IPS-18c (cell line): ENCODE results near the gene POLR2A.
"Not testable (repeated sequence)": the region's sequence is repeated elsewhere in the genome, so short reads cannot be mapped to it uniquely, and the experiment has no call there.

ENCODE experiments used
- H3K4me3 ChIP-seq: 2 replicates; pipeline ENCODE4 v1.7.0; 2013; ENCODE audit warnings: low read depth, mild to moderate bottlenecking, low read length, moderate library complexity; ENCODE audit not compliant: insufficient read depth
- H3K9me3 ChIP-seq: one replicate; pipeline ENCODE4 v1.6.1; 2013; ENCODE audit warnings: mild to moderate bottlenecking, low read length, moderate library complexity; ENCODE audit not compliant: control insufficient read depth, insufficient read depth

POLR2A gene

DNA sequence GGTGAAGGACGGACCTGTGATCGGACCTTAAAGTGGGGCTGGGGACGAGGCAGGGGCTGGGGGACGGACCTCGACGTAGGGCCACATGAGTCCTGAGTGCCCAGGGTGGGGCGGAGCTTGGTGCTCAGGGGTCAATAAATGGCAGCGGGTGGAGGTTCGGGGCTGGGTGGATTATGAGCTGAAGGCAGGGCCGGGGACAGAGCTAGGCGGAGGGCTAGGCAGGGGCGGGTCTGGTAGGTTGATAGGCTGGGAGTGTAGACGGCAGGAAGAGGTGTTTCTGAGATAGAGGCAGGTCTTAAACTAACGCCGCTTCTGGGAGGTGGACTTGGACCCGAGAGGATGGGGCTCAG, 38.6 kb upstream of the POLR2A start:
- Histone ChIP-seq H3K9me3 (no peaks in the 10 kb centered on the region), H3K4me3 (peak overlapping the region; percentile 74)

DNA sequence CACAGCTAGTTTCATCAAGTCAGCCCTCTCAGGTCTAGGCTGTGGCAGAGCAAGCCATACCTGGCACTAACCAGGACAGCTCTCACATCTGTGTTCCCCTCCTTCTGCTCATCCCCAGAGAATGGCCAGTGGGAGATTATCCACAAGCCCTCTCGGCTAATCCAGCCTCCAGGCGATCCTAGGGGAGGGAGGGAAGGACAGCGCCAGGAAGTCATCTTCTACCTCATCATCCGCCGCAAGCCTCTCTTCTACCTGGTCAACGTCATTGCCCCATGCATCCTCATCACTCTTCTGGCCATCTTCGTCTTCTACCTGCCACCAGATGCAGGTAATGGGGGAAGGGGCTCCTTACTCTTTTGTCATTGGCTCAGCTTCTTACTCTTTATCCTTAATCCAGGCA, 35.7 kb upstream of the POLR2A start:
- H3K4me3 ChIP-seq = no peak overlapping the region
- H3K9me3 ChIP-seq = no peaks in the 10 kb centered on the region

DNA sequence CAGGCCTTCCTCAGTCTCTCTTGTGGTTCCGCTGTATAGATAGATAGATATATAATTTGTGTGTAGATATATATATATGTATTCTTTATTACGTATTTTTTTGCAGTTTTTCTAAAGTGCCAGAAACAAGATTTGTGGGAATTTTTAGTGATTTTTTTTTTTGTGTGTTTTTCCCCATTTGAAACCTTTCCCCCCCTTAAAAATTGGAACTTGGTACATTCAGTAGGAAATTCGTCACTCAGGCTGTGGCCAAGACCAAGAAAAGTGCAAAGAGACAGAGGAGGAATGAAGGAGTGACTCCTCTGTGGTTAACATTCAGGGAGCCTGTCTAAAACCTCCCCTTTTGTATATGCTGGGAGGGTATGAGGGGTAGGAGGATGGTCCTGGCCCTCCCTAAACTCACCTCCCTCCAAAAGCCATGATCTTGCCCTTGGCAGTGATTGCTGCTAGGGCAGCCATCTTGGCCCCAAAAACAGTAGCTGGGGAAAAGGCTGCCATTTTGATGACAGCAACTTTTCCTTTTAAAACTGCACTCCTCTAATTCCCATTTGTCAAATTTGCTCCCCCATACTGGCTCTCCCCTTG, 24.1 kb upstream of the POLR2A start:
- no peak overlapping the region for H3K4me3 ChIP-seq

DNA sequence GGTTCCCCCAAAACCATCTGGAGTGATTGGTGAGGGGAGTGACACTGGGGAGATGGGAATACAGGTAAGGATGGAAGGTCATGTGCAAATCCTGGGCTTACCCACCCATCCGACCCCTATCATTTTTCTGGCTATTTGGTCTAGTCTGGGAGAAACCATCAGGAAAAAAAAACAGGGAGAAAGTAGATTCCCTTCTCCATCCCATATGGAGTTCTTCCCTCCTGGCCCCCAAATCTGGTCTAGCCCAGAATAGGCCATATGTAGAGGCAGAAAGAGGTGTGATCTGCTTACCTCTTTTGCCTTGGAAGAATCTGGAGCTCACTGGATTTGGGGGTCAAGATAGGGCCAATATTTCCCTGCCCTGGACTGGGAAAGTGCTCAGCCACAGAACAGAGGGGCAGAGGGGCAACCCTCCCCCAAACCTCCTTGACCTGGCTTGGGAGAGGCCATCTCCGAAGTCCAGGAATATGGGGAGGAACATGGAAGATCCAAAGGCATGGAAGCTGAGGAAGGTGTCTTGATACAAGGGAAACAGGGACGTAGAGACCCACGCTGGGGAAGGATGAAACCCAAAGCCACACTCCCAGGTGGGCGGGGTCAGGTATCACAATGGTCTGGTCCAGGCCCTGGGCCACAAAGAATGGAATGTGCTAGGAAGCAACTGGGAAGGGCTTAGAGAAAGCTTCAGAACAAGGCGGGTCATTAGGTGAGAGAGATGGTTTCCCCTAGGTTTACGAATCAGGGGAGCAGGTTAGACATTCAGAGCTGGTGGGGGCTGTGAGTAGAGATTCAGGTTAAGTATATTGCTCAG, 23.1 kb upstream of the POLR2A start:
- Histone ChIP-seq H3K4me3 (no peak overlapping the region), H3K9me3 (no peaks in the 10 kb centered on the region)

More for the DNA sequence above, 24.1 kb upstream of the POLR2A start:
- H3K9me3 ChIP-seq = no peaks in the 10 kb centered on the region

DNA sequence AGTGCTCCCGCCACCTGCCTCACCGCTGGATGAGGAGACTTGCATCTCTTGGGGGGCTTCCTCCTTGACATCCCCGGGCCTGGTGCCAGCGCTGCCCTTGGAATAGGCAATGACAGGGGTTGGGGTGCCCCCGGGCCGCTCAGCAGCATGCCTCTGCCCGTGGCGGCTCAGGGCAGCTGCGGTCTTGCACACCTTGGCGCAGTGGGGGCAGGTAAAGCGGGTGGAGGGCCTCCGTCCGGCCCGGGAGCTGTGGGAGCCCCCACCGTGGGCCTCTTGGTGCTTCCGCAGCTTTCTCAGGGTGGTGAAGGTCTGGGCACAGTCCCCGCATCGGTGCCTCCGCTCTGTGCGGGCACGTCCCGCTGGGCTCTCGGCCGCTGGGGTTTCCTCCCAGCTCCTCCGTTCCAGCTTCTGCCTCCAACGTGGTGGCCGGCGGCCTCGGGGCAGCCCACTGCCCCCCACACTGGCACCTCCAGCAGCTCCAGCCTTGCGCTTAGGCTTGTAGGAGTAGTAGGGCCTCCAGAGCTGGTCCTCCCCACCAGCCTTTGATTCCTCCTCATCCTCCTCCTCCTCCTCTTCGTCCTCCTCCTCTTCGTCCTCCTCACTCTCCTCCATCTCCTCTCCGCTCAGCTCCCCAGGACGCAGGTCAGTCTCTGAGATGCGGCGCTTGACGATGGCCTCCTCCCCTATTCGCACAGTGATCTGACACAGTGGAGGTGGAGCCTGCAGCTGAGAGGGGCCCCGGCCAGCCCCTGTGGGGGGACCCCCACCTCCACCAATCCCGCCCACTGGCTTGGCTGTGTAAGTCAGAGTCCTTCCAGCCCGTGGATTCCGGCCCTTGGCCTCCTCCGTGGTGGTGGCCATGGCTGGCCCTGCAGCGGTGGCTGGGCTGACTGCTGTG, 21.4 kb upstream of the POLR2A start:
- Histone ChIP-seq H3K9me3 (no peaks in the 10 kb centered on the region), H3K4me3 (no peak overlapping the region)

DNA sequence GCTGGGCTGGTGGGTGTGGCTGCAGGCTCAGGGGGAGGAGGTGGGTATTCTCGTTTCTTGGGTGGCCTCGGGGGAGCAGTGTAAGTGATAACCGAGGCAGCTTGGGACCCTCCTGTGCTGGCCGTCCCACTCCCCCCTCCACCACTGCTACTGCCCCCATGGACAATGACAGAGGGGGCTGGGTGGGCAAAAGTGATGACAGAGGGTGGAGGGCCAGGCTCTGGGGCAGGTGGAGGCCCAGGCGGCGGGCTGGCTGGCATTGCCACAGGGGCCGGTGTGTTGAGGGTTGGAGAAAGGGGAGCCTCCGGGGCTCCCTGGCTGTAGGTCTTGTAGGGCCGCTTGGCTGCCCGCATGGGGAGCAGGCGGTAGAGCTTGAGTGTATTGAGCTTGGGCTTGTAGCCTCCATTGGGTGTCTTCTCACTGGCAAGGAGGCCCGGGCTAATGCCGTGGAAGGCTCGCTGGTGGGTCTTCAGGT, 20.8 kb upstream of the POLR2A start:
- H3K9me3 ChIP-seq = no peaks in the 10 kb centered on the region
- no peak overlapping the region for H3K4me3 ChIP-seq

DNA sequence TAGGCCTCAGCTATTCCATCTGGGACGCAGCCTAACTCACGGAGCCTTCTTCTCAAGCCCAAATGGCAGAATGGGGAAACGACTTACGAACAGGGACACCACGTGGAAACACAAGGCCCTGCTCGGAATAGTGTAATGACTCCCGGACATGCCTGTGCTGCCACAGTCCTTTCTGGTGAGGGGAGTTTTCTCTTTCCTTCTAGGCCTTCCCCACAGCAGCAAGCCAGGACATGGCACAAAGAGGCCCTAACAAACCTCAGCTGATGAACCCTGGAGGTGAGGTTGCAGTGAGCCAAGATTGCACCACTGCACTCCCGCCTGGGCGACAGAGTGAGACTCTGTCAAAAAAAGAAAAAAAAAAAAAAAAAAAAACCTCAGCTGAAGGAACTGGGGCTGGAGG, 20.1 kb upstream of the POLR2A start:
- no peaks in the 10 kb centered on the region for H3K9me3 ChIP-seq
- H3K4me3 ChIP-seq = no peak overlapping the region

DNA sequence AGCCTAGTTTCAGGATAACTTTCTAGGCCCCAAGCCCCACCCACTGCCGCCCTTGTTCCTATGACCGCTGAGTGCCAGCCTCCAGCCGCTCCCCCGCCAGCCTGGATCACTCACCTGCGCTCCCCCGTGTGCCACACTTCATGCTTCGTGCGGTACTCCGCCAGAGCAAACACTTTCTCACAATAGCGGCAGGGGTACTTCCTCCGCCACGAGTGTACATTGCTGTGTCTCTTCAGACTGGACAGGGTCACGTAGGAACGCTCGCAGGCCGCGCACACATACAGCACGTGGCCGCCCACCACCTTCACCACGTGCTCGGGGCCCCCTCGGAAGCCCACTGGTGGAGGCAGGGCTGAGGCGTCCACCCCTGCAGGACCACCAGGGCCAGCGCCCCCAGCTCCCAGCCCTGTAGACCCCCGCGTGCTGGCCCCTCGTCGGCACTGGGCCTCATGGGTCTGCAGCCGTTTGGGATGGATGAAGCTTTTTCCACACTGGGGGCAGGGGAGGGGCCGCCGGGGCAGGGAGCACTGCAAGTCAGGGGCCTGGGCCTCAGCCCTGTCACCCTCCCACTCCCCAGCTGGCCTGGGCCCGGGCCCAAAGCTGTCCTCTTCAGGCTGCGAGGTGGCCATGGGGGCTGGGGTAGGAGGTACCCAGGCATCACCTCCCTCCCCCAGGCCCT, 18.4 kb upstream of the POLR2A start:
- Histone ChIP-seq H3K9me3 (no peaks in the 10 kb centered on the region), H3K4me3 (no peak overlapping the region)

DNA sequence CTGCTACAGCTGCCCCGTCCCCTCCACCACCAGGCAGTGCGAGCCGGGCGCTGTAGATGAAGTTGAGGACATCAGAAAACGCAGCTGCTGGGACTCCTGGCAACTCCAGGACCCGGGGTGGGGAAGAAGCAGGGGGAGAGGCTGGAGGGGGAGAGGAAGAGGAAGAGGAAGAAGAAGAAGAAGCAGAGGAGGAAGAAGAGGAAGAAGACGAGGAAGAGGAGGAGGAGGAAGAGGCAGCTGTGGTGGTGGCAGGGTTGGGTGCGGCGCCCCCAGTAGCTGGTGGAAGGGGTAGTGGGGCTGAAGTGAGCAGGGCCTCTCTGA, 17.9 kb upstream of the POLR2A start:
- Histone ChIP-seq H3K4me3 (no peak overlapping the region), H3K9me3 (no peaks in the 10 kb centered on the region)

DNA sequence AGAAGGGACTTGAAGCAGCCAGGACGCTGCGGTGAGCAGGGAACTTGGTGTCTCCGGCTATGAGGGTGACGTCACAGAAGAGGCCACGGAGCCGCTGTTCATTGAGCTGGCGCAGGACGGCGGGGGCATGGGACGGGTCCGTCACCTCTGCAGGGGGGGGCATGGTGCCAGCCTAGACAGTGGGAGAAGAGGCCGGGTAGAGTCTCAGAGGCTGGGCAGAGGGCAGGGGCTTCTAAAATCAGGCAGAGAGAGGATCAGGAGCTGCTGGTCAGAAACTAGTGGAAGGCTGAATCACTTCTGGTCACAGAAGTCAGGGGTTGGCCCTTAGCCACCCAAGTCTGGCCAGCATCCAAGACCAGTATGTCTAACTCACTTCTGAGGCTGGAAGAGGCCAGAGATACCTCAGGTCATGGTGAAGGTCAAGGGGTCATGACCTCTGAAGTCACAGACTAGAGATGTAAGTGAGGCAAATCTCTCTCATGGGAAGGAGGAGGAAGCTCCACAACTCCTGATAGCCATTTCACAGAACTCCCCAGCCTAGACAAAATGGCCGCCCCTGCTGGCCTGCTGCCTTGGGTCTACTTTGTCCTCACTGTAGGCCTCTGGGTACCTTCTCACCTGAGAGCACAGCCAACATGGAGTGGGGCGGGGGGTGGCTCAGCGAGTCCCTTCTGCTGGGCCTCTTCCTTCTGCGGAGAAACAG, 17.4 kb upstream of the POLR2A start:
- H3K4me3 ChIP-seq = no peak overlapping the region
- no peaks in the 10 kb centered on the region for H3K9me3 ChIP-seq

DNA sequence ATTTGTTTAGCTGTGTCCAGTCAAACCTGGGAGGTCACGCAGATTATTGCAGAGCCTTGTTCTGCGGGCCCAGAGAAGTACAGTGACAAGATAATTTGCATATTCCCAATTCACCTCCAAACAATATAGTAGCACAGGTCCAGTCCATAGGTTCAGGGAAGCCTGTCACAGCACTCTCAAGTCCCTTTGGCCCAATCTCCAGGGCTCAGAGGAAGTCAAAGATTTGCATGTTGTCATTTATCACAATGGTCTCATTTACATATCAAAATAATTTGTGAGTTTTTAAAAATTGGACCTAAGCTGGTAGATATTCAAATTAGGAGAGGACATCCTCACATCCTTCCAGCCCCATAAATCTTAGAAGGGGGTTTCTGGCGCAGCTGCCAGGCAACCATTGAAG, 16.7 kb upstream of the POLR2A start:
- Histone ChIP-seq H3K9me3 (no peaks in the 10 kb centered on the region), H3K4me3 (no peak overlapping the region)

DNA sequence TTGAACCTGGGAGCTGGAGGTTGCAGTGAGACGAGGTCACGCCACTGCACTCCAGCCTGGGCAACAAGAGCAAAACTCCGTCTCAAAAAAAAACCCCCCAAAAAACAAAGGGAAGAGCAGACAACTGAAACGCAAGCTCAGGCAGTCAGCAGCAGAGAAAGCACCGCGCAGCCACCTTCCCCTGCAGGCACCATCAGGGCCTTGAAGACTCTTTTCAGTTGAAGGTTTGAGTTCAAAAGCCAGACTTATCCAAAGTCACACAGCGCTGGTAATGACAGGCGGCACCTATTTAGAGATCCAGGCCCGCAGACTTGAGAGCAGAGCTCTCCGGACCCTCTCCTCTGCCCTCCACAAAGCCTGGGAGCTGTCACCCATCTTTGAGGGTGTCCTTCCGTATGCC, 15.9 kb upstream of the POLR2A start:
- H3K9me3 ChIP-seq = no peaks in the 10 kb centered on the region
- H3K4me3 ChIP-seq = no peak overlapping the region

DNA sequence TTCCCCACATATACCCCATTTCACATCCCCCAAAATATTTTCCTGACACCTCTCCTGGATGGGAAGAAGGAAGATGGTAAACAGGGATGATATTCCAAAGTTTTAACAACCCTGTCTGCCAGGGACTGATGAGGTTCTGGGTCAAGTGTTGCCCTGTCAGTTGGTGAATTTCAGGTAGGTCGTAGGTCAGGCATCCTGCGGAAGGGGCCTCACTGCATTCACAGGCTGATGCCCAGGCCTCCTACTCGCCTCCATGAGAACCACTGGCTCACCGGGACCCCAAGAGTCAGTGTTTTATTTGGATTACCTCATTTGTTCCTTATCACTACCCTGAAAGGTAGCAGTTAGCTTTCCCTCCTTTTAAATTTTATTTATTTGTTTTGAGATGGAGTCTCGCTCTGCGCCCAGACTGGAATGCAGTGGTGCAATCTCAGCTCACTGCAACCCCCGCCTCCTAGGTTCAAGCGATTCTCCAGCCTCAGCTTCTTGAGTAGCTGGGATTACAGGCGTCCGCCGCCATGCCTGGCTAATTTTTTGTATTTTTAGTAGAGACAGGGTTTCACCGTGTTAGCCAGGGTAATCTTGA, 15.3 kb upstream of the POLR2A start:
- Histone ChIP-seq H3K4me3 (no peak overlapping the region), H3K9me3 (no peaks in the 10 kb centered on the region)

DNA sequence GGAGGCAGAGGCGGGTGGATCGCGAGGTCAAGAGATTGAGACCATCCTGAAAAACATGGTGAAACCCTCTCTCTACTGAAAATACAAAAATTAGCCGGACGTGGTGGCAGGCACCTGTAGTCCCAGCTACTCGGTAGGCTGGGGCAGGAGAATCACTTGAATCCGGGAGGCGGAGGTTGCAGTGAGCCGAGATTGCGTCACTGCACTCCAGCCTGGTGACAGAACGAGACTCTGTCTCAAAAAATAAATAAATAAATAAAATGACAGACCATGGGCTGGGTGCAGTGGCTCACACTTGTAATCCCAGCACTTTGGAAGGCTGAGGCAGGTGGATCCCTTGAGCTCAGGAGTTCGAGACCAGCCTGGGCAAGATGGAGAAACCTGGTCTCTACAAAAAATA, 14.3 kb upstream of the POLR2A start:
- H3K9me3 ChIP-seq = not testable (repeated sequence)

DNA sequence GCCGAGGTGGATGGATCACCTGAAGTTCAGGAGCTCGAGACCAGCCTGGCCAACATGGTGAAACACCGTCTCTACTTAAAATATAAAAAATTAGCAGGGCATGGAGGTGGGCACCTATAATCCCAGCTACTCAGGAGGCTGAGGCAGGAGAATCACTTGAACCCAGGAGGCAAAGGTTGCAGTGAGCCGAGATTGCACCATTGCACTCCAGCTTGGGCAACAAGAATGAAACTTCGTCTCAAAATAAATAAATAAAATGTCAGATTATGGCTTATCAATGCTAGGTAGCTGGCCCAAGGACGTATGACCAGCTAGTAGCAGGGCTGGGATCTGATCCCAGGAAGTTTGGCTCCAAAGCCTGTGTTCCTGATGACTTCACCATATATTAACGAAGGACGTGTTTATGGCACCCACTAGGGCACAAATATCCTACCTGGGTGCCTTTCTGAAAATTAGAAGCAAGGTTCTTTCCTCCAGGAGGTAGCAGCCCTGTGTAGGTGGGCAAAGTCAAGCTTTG, 13.7 kb upstream of the POLR2A start:
- not testable (repeated sequence) for H3K9me3 ChIP-seq

More for the DNA sequence above, 14.3 kb upstream of the POLR2A start:
- H3K4me3 ChIP-seq = not testable (repeated sequence)

DNA sequence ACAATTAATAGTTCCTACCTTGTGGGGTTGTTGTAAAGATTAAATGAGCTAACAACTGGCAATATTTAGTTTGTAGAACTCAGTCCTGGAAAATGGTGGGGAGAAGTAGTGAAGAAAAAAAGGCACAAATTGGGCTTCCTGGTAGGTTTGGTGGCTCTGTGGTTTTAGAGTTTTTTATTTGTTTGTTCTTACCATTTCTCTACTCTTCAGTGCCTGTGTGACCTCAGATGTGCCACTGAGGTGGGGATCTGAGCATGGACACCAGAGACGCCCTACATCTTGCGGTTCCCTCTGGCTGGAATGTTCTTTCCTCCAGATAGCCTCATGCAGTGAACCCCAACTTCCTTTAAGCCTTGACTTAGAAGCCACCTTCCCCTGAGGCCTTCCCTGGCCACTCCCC, 12.4 kb upstream of the POLR2A start:
- no peak overlapping the region for H3K4me3 ChIP-seq
- no peaks in the 10 kb centered on the region for H3K9me3 ChIP-seq

More for the DNA sequence above, 13.7 kb upstream of the POLR2A start:
- not testable (repeated sequence) for H3K4me3 ChIP-seq
